CD4-positive, alpha-beta T cell treated with Interleukin-10 for 1 hour (primary cell): ENCODE data around the gene SASH1.

Experiments
- DNase-seq: peaks from one replicate; pipeline ENCODE4 v3.0.0-alpha.2; 2020

The SASH1 gene

GRCh38 chr6:148596891-148597455 lies 254.3 kb downstream of the SASH1 start:
- no peak for DNase-seq

GRCh38 chr6:148598724-148599123 lies 256.1 kb downstream of the SASH1 start:
- no peak for DNase-seq

- no peak for DNase-seq
These were observed 257.4 kb downstream of the SASH1 start for GRCh38 chr6:148599967-148600426.
